Iris pigment epithelial cell (primary cell): Measurements from ENCODE around the gene MRPL21.
A peak's percentile ranks its signal among the peaks of the same experiment; 100 is the strongest.
"Not testable (repeated sequence)": the region's sequence is repeated elsewhere in the genome, so short reads cannot be mapped to it uniquely, and the experiment has no call there.

Experiments
- DNase-seq: peaks from one replicate; pipeline ENCODE4 v3.0.0-alpha.2; 2011; ENCODE audit warnings: low read depth

Gene MRPL21

DNA sequence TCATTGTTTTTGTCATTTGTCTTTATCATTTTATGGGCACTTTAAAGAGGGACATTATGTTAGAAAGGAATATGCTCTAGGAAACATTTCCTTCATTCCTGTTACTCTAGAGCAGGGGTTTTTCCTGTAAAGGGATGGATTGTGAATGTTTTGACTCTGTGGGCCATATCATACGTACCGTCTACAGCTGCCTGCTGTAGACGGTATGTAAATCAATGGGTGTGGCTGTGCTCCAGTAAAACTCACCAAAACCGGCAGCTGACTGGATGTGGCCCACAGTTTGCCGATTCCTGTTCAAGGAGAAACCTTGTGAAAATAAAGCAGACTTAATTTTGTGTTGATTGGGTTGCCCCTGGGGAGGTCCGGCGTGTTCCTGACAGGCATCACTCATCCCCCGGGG is 7.3 kb upstream of the MRPL21 start:
- DNase-seq = no peak

DNA sequence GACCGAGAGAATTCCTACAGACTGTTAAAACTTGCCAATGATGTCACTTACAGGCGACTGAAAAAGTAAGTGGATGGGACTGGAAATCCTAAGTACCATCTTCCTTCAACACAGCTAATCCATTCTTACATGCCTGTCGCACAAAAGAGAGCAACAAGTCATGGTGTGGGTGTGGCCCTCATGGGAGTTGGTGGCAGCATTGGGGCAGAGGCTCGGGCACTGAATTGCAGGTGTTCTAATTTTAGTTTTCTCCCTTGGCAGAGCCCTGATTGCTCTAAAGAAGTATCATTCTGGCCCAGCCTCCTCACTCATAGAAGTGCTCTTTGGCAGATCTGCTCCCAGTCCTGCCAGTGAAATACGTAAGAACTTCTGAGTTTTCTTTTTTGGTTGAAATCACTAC is 4.6 kb upstream of the MRPL21 start:
- DNase-seq = no peak

DNA sequence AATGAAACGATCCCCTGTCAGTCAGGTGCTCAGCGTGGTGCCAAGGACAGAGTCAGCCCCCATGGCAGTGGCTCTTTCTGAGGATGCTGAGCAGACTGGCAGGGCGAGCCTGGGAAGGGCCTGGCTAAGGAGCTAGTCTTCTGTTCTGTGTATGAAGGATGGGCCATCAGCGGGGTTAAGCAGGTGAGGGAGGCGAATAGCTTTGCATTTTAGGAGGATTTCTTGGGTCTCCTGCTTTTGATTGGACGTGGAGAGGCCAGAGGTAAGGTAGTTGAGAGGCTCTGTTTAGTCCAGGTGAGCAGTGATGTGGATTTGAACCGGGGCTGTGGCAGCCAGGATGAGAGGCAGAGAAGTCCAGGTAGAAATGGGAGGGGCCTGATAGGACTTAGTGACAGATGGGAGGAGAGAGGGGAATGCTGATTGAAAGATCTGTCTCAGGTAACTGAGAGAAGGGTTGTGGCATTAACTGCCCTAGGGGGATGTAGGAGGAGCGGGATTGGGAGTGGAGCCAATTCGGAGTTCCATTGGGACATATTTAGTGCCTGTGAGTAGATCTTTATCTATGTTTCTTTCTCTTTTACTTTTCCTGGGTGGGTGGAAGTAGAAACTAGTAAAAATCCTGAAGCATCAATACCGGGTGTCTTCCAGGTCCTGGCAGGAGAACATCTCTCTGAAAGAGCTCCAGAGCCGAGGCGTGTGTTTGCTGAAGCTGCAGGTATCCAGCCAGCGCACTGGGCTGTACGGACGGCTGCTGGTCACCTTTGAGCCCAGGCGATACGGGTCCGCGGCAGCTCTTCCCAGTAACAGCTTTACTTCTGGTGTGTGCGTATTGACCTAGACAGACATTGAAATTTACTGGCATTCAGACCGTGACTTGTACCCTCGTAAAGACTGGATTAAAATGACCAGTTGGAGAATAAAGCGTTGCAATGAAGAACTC is 2.1 kb upstream of the MRPL21 start:
- DNase-seq = no peak

DNA sequence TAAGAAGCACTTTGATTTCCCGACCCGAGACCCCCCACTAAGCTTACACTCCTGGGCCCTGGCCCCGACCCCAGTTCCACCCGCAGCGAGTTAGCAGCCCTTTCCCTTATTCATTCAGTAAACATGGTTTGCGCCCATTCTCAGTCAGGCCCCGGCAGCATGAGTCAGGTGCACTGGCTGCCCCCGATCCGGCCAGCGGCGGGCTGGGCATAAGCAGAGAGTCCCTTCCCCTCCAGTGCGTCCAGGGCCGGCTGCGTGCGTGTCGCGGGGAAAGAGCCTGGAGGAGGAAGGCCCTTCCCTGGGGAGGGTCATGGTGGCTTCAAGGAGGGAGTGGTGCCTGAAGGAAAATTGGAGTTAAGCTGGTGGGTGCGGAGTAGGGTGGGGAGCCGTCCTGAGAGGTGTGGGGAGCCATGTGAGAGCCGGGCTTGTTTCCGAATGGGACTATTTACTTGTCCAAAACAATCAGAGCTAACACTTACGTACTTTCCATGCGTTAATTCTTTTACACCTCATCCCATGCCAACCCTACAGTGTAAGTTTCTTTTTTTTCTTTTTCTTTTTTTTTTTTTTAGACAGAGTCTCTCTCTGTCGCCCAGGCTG is 716 bp upstream of the MRPL21 start:
- peak; percentile 31 for DNase-seq

DNA sequence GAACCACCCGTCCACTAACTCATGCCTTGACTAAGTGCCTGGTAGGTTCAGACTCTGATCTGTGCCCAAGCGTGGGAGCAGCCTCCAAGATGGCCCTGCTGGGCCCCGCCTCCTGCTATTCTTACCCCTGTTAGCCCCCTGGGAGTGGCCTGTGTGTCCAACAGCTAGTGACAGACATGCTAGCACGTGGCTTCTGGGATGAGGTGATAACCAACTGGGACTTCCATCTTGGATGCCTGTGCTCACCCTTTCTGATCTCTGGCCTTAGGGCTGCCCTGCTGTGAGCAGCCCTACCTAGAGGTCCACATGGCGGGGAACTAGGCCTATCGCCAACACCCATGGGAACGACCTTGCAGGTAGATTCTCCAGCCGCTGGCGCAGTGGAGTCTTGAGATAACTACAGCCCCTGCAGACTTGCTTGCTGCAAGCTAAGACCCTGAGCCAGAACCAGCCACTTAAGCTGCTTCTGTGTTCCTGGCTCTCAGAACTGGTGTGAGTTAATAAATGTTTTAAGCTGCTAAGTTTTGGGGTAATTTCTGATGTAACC is 2.7 kb downstream of the MRPL21 start:
- no peak for DNase-seq

DNA sequence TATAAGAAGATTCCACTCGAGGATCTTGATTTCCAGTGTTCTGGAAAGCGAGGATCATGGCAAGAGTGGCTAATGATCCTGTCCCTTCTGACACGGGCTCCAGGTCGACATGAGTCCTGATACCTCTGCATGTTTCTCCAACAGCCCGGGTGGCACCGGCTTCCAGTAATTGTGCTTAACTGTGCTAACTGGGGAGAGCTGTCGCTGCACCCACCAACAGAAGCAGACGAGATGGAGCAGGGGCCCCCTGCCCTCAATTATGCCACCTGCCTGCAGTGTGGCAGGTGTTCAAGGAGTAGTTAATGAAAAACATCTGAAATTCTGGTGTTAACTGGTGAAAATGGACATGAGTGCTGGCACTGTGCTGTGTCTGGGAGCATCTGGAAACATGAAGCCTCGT is 6.2 kb downstream of the MRPL21 start:
- no peak for DNase-seq

DNA sequence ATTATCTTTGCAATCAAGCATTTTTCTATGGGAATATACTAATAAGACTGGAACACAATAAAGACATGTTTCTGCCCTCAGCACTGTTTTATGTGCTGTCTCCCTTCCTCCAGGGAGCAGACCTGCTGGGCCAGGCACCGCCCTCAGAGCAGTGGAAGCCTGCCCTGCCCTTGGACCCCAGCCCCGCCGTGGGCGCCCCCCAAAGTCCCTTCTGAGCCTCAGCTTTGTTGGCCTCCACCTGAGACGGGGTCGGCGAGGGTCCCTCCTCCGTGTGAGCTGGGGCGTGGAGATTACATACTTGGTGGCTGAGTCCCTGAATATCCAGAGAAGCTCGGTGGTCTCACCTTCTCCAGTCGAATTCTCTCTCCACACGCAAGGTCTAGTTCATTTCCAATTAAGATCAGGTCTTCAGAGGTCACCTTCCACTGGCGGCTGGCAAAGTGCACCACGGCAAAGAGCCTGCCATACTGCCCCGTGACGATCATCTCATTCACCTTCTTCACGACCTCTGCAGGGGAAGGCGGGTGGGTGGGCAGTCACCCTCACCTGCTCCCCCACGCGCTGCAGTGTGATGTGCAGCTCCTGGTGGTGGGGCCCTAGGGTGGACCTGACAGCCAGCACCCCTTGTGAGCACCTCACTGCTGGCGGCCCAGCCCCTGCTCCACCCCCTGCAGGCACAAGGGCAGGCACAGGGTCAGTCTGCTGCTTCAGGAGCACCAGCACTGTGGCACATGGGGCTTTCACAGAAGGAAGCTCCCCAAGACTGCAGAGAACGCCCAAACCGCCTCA is 7.3 kb downstream of the MRPL21 start:
- no peak for DNase-seq

DNA sequence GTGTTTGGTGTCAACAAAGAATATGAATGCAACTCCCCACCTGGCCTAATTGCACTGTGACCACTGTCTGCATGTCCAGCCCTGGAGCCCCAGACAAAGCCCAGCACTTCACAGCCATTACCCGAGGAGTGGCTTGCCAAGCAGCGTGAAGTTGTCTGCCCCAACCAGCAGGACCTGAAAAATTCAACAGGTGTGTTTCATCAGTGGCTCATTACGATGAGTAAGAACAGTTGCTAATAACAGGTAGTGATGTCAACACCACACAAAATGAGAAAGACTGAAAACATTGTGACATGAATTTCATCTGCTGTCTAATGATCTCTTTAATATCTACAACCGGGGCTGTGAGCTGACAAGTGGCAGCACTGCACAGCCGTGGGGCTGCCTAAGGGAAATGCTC is 10.3 kb downstream of the MRPL21 start:
- no peak for DNase-seq

DNA sequence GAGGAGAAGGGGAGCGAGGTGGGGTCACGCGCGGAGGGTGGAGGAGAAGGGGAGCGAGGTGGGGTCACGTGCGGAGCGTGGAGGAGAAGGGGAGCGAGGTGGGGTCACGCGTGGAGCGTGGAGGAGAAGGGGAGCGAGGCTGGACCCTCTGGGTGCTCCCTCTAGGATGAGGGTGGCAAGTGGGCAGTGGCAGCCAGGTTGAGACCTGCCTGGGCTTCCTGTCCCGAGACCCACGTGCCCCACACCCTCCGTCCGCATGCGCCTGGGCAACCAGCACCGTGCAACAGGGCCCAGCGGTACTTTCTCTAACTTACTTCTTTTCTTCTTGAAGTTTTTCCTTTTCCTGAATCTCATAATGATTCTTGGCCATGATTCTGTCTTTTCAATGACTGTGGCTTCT is 11.1 kb downstream of the MRPL21 start:
- no peak for DNase-seq

DNA sequence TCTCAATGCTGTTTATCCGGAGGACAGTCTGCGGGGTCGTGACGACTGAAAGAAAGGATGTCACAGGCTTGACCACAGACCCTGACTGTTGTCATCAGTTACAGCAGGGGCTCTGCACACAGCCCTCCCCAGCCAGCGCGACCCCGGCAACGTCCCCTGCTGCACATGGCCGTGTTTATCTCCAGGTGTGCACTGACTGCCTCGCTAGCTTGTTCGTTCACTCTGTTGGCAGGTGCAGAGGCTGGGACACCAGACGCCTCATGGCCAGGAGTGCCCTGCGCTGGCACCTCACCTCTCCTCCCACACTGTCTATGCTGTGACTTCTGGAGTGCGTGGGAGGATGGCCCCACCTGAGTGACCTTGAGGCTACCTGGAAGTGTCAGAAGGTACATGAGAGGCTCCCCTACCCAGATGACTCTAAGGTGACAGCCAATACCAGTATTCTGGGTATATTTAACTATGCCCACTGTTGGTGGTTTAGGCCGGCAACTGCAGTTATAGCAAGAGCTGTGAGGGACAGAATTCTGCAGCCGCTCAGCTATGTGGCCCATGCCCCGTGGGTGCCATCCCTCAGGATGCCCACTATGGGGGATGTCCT is 12.2 kb downstream of the MRPL21 start:
- DNase-seq = no peak

DNA sequence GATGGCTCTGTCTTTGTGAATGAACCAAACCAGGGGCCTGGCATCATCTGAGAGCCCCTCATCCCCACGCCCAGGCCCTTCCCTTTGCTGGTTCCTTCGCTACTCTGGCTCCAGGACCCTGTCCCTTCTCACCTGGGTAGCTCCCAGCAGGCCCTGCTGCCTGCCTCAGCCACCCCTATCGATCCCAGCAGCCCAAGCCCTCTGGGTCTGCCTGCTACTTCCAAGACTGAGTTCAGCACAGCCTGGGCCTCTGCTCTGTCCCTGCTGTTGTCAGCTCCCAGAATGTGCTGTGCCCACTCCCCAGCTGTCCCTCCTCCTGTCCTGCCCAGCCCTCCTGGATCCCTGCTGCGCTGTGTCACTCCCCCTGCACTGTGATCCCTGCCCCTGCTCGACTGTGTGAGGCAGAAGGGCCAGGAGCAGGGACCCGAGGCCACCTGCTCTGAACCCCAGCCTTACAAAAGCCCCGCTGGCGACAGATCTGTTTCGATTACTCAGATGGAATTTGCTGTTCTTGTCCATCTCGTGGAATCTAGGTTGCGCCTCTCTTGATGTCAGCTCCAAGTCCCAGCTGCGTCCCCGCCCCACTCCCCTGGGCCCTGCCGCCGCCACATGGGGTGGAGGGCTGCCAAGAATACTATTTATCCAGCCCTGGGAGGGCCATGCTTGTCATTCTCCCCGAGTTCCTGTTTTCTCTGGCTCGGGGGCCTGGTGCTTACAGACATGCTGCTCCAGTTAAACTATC is 13.0 kb downstream of the MRPL21 start:
- peak; percentile 86 for DNase-seq

DNA sequence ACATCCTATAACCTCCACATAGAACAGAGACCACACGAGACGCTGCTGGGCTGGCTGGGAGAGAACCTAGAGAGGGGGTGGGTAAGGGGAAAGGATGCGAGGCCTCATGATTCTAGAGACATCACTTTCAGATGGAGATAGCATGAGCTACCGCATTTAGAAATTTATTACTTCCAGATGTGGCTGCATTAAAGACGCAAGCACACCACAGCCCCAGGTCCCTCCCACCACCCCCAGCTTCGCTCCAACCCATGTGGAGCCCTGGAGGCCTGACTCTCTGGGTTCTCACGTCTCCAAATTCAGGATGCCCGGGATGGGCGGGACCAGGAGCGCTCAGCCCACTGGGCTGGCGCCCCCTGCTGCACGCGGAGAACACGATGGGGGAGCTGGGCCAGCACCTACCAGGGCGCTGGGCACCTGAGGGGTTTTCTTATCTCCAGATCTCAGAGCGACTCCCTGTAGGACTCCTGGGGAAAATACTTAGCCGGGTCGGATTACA is 13.6 kb downstream of the MRPL21 start:
- DNase-seq = peak; percentile 84

DNA sequence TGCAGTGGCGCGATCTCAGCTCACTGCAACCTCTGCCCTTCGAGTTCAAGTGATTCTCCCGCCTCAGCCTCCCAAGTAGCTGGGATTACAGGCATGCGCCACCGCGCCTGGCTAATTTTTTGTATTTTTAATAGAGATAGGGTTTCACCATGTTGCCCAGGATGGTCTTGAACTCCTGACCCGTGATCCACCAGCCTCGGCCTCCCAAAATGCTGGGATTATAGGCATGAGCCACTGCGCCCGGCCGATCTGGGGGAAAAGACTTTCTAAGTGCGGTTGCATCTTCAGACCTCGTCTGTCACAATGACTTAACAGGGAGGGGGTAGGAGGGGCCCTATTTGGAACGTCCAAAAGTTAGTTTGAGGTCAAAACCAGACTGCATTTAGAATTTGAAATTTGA is 18.8 kb downstream of the MRPL21 start:
- DNase-seq = not testable (repeated sequence)

DNA sequence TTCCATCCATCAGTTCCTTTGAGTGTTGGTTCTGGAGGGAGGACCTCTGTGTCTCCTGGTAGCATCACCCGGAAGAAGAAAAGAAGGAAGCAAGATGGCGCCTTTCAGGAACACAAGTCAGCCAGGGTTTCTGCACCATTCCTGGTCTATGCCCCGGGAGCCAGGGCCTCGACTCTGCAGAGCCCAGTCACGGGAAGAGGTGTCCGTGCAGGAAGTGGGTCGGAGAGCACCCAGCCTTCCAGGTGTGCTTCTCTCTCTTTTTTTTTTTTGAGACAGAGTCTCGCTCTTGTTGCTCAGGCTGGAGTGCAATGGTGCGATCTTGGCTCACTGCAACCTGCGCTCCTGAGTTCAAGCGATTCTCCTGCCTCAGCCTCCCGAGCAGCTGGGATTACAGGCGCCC is 21.2 kb downstream of the MRPL21 start:
- no peak for DNase-seq

DNA sequence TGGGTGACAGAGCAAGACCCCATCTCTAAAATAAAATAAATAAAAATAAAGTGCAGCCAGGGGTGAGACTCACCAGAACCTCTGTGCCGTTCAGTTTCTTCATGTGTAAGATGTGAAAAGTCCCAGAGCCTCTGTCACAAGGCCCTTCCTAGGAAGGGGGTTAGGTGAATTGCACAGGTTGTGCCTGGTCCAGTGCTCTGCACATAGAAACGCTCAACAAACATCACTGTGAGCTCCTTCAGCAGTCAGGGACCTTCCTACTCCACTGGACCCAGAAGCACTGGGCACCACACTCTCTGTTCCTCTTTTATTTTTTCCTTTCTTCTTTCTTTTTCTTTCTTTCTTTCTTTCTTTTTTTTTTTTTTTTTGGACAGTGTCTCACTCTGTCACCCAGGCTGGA is 22.3 kb downstream of the MRPL21 start:
- no peak for DNase-seq

DNA sequence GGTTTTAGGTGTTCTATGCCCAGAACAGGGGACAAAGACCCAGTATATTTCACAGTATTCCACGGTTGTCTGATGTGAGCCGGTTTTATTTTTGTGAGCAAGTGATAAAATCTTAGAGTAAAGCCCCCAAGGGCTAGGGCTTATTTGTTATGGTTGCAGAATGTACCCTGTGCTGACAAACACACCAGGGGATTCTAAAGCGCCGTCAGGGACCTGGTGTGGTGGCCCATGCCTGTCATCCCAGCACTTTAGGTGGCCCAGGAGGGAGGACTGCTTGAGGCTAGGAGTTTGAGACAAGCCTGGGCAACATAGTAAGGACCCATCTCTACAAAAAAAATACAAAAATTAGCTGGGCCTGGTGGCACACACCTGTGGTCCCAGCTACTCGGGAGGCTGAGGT is 22.8 kb downstream of the MRPL21 start:
- DNase-seq = no peak

DNA sequence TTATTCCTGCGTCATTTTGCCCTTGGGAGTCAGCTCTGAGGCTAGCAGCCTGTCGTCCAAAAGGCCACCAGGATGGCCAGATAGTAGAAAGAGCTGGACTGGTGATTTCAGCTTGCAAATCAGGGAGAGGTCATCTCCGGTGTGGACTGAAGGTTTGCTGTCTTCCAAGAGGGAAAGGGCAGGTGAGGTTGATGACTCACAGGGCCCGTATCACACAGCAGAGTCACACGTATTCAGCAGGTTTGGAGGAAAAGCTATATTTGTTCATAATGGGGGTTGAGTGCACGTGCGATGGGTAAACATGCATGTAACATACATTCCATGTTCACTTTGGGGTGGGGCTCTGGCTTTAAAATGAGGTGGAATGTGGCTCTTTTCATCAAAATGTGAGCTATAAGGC is 25.6 kb downstream of the MRPL21 start:
- no peak for DNase-seq

DNA sequence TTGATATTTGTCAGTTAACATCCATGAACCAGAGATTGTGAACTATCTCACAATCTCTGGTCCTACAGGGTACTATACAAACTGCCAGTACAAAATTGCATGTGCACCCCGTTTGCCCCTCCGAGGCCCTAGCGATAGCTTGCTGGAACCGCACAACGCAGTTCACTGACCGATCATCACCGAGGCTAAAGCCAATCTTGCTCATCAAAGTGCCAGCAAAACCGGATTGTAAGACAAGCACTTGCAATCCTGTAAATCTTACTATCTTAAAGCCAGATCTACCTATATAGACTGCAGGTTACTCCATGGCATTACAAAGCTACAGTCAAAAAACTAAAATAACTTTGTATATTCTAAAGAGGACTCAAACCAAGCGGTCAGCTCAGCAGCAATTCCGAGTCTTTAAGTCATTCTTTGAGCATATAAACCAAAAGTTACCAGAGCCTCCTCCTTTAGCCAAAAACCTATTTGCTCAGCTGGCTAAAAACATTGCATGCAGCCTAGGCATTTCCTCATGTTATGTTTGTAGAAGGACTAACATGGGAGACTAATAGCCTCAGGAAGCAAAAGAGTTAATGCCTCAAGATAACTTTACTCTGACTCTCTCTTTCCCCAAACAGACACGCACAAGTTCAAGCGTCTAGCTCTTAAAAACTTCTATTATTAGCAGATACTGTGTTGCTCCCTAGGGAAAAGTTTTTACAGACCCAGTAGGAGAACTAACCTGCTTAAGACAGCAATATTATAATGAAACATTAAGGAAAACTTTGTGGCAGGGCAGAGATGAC is 31.2 kb downstream of the MRPL21 start:
- DNase-seq = peak; percentile 27

DNA sequence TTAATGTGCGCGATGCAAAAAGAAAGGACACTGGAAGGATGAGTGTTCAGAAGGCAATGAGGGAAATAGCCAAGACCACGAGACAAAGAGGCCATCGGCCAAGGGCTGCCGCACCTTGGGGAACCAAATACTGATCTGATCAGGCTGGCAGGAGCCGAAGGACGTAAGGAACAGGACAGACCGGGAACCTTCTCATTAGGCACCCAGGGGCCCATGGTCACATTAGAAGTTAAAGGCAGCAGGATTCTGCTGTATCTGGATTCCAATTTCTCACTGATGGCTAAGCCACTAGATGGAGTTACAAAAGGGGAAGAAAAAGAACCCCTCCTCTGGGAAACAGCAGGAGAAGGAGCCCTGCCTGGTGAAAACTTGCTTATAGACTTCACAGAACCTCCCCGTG is 33.2 kb downstream of the MRPL21 start:
- DNase-seq = no peak

DNA sequence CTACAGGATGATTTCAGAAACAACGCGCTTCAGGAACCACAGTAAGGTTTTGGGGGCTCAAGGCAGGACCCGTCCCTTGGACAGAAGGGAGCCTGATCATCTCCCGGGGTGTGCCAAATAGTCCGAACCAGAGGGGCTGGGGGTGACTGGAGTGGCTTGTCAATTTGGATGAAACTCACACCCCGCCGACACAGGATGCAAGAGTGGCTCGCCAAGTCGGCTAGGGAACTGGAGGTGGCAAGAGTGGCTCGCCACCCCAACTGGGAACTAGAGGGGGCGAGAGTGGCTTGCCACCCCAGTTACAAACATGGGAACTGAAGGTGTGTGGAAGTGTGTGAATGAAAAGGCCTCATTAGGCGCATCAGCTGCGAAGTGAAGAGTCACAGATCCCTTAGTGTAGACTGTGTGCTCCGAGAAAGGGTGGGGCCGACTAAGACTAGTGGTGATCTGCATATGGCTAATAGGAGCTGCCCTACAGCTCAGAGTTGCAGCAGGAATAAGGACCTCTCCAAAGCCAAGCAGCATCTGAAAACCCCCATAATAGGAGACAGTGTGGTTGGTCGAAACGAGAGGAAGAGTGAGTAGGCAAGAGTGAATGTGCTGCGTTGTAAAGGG is 35.3 kb downstream of the MRPL21 start:
- no peak for DNase-seq
